ENCODE results near the gene RASAL2. TPM values are rescaled to one million over a fixed set of nuclear protein-coding genes. Genes with fewer than 3 reads are reported as not detected.
"Not testable (repeated sequence)": the region's sequence is repeated elsewhere in the genome, so short reads cannot be mapped to it uniquely, and the experiment has no call there.

The RASAL2 gene
- total RNA-seq, 2 donors from 2014 or later, result not detected

DNA sequence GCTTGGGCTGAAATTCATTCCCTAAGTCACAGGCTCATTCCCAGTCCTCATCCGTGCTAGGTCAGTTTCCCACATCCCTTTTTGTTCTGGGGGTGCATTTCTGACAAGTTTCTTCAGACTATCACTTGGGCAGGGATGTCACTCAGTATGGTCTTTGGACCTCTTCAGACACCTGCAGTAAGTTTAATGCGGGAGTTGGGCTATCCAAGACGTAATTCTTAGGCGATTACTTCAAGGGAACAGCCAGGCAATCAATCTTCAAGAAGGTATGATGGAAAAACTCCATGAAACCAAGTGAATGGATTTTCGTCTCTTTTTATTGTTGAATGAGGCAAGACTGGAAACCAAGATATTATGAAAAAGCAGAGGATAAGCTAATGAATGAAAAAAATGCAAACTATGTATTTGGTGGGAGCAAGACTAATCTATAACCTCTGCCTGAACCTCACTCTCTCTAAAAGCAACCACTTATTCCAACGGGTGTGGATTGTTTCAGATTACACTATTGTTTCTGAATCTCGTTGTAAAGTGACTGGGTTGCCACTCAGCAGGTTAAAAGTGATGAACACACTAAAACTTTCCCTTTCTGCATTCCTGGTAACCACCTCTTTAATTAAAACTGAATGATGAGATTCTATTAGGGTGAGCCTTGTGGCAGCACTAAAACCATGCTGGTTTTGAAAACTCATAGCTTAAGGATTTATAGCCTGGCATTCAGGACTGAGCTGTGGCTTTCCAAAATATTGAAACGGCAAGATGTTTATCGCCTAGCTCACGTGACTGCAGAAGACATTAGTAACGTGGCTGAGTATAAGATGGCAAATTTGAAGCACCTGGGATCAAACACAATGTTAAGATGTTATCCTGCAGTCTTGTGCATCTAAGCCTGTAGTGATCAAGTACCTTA is 1.1 kb downstream of the RASAL2 start:
- H3K27ac Mint-ChIP-seq, result no peak overlapping the region
- ATAC-seq, result no peak
- peaks cover 12 to 36% of the 10 kb centered on the region in 2 donors for H3K36me3 Mint-ChIP-seq
- peaks cover 4 to 5% of the 10 kb centered on the region in 2 donors for H3K9me3 Mint-ChIP-seq
- no peak for DNase-seq (ENCODE audit: low spot score in 2 of 2)

DNA sequence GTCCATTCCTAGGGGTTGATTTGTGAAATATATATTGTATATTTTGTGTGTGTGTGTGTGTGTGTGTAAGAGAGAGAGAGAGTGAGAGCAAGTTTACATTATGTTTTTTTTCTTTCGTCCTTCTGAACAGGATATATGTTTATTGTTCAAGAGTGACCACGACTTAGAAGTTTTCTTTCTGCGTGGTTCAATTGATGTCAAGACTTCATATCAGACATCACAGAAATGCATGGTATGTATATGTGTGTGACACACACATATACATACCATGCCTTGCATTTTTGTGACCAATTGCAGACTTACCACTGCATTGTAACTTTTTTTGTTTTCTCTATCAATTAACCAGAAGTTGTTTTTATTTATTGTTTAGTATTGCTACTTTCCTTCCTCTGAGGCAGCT is 2.5 kb downstream of the RASAL2 start:
- ATAC-seq (no peak), DNase-seq (ENCODE audit: low spot score in 2 of 2) (no peak)
- Mint-ChIP-seq H3K27ac (no peak overlapping the region), H3K9me3 (peaks cover 3 to 5% of the 10 kb centered on the region in 2 donors), H3K36me3 (peaks cover 12 to 29% of the 10 kb centered on the region in 2 donors)

DNA sequence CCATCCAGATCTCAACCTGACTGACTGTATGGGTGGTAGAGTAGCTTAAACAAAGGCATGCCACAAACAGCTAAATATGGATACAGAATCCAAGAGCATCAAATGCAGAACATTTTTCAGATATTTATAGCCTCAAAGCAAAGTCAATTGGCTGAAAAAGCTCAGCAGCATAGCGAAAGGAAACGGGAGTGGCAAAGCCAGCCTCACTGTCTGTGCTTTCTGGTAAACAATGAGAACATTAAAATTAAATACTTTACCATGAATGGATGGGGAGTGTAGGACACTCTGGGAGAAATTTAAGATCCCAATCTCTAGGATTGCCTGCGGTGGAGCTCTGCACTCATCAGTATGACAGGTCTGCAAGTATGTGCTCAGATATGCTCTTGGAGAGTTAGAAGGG is 4.4 kb downstream of the RASAL2 start:
- ATAC-seq, result no peak
- no peak for DNase-seq (ENCODE audit: low spot score in 2 of 2)
- Mint-ChIP-seq H3K36me3 (peaks cover 3 to 19% of the 10 kb centered on the region in 2 donors), H3K9me3 (peaks cover 0 to 2% of the 10 kb centered on the region in 2 donors), H3K27ac (no peak overlapping the region)

DNA sequence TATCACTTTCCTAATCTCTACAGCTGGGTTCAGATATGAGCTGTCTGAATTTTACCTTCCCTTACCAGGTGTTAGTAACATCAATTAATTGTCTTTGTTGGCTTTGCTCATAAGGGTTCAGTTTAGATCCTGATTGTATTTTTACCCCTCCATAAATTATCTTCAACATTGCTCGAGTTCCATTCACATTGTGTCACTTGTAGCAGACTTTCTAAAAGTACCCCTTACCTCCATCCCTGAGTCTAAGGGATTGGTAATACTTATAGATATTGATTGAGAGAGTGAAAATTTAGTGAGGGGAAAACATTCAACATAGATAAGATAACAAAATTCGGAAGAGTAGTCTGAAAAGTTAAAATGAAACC is 7.3 kb downstream of the RASAL2 start:
- Mint-ChIP-seq H3K27ac (no peak overlapping the region), H3K9me3 (no peaks in the 10 kb centered on the region), H3K36me3 (peaks cover 0 to 2% of the 10 kb centered on the region in 2 donors)
- ATAC-seq, result no peak
- no peak for DNase-seq (ENCODE audit: low spot score in 2 of 2)

GRCh38 chr1:178101654-178102053 is 7.8 kb downstream of the RASAL2 start:
- no peaks in the 10 kb centered on the region for H3K36me3 Mint-ChIP-seq
- no peak for DNase-seq (ENCODE audit: low spot score in 2 of 2)
- H3K9me3 Mint-ChIP-seq, result no peaks in the 10 kb centered on the region
- no peak for ATAC-seq
- no peak overlapping the region for H3K27ac Mint-ChIP-seq

- ATAC-seq (no peak), DNase-seq (ENCODE audit: low spot score in 2 of 2) (no peak)
- no peaks in the 10 kb centered on the region for H3K36me3 Mint-ChIP-seq
- no peaks in the 10 kb centered on the region for H3K9me3 Mint-ChIP-seq
- no peak overlapping the region for H3K27ac Mint-ChIP-seq
Observed at GRCh38 chr1:178102218-178102617, 8.3 kb downstream of the RASAL2 start.

GRCh38 chr1:178107823-178108222 is 13.9 kb downstream of the RASAL2 start:
- H3K27ac Mint-ChIP-seq, result no peak overlapping the region

DNA sequence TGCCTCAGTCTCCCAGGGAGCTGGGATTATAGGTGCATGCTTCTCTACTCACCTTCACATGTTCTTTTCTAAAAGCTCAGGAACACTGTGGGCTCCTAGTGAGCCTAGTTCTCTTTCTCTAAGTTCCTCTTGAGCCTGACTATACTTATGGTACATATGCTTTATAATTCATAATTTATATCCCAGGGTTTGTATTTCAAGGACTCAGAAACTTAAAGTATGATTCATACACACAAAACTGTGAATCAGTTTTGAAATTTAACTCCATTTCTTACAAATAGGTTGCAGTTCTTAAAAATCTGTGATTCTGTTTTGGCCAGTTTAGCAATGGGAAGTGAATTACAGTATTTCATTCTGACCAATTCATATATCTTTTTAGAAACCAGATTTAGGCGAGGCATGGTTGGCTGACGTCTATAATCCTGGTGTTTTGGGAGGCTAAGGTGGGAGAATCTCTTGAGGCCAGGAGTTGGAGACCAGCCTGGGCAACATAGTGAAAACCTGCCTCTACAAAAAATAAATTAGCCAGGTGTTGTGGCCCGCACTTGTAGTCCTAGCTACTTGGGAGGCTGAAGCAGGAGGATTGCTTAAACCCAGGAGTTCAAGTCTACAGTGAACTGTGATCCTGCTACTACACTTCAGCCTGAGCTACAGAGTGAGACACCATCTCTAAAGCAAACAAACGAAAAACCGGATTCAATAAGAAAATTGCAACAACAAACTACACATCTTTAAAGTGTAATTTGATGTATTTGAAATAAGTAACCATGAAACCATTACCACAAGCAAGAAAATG is 15.6 kb downstream of the RASAL2 start:
- DNase-seq (ENCODE audit: low spot score in 2 of 2), result no peak
- H3K9me3 Mint-ChIP-seq, result no peaks in the 10 kb centered on the region
- no peaks in the 10 kb centered on the region for H3K36me3 Mint-ChIP-seq
- H3K27ac Mint-ChIP-seq, result no peak overlapping the region
- ATAC-seq, result no peak

More at GRCh38 chr1:178107823-178108222, 13.9 kb downstream of the RASAL2 start:
- H3K9me3 Mint-ChIP-seq, result no peaks in the 10 kb centered on the region
- ATAC-seq, result no peak
- no peak for DNase-seq (ENCODE audit: low spot score in 2 of 2)
- no peaks in the 10 kb centered on the region for H3K36me3 Mint-ChIP-seq

DNA sequence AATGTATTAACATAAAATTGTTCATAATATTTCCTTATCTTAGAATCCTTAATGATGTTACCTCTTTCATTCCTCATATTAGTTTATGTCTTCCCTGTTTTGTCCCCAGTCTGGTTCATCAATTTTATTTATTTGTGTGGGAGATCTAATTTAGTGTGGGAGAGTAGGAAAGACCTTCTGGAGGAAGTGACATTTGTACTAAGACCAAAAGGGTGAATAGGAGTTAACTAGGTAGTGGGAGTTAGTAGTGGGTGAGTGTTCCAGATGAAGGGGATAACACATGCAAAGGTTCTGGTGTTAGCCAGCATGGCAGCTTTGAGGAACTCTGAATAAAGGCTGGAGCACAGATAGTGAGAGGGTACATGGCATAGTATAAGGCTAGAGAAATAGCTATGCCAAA is 21.4 kb downstream of the RASAL2 start:
- no peak for DNase-seq (ENCODE audit: low spot score in 2 of 2)
- Mint-ChIP-seq H3K36me3 (no peaks in the 10 kb centered on the region), H3K27ac (no peak overlapping the region), H3K9me3 (peaks cover 0 to 9% of the 10 kb centered on the region in 2 donors)
- no peak for ATAC-seq

DNA sequence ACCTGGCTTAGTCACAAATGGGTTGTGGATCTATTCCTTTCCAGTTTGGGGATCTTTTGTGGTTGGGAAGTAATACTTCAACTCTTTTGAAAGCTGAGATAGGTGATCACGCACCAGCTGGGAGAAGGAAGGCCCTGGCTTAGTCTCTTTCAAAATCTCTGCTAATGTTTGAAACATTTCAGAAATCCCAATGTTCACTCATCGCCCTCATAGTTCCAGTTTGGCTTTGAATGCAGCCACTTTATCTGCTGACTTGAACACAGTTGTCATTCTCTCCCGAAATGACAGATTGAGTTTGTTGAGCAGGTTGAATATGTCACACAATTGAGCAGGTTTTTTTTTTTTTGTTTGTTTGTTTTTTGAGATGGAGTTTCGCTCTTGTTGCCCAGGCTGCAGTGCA is 24.6 kb downstream of the RASAL2 start:
- Mint-ChIP-seq H3K27ac (no peak overlapping the region), H3K9me3 (peaks cover 0 to 14% of the 10 kb centered on the region in 2 donors), H3K36me3 (no peaks in the 10 kb centered on the region)
- ATAC-seq (no peak), DNase-seq (ENCODE audit: low spot score in 2 of 2) (no peak)

DNA sequence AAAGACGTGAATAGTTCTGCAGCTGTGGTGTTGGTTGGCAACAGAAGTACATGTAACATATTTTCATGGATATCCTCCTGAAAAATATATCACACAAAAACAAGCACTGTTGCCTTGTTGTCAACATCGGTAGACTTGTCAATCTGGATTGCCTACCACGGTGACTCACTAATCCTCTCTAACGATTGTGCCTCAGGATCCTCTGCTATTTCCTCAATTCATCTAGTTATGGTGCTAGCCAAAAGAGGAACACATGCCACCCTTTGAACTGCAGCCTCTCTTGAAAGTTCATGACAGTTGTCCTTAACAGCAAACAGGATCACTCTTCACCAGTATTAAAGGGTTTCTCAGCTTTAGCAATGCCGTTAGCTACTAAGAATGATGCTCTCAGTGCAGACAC is 25.7 kb downstream of the RASAL2 start:
- ATAC-seq, result no peak
- no peaks in the 10 kb centered on the region for H3K36me3 Mint-ChIP-seq
- no peak for DNase-seq (ENCODE audit: low spot score in 2 of 2)
- H3K9me3 Mint-ChIP-seq, result peaks cover 0 to 14% of the 10 kb centered on the region in 2 donors
- H3K27ac Mint-ChIP-seq, result no peak overlapping the region

DNA sequence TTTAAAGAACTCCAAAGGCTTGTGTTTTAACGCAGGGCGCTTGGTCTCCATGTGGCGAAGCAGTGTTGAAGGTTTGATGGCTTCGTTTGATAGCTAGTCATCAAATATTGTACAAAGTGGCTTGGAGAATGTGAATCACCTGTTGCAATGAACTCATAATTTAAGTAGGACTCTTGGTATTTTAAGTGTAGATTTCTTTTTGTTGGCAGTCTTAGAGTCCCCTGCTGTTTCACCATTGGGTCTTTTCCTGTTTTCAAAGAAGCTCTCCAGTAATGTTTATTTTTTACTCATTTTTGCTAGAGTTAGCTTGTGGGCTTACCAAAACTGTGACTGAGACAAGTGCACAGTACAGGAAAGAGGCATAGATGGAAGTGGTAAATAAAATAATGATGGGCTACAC is 26.2 kb downstream of the RASAL2 start:
- no peak overlapping the region for H3K27ac Mint-ChIP-seq
- H3K36me3 Mint-ChIP-seq, result no peaks in the 10 kb centered on the region
- DNase-seq (ENCODE audit: low spot score in 2 of 2) (no peak), ATAC-seq (no peak)
- peaks cover 0 to 13% of the 10 kb centered on the region in 2 donors for H3K9me3 Mint-ChIP-seq

DNA sequence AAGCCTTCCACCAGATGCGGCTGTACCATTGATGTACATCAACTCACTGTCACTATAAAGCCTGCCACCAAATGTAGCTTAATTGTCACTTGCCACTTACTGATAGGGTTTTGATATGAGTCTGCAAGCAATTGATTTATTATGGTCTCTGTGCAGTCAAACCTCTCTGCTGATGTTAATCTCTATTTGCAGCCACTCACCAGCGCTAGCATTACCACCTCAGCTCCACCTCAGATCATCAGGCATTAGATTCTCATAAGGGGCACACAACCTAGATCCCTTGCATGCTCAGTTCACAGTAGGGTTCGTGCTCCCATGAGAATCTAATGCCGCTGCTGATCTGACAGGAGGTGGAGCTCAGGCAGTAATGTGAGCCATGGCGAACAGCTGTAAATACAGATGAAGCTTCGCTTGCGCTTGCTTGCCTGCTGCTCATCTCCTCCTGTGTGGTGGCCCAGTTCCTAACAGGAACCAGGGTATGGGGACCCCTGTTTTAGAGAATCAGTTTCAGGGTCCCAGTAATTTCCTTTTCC is 26.7 kb downstream of the RASAL2 start:
- not testable (repeated sequence) for H3K27ac Mint-ChIP-seq; ATAC-seq; DNase-seq (ENCODE audit: low spot score in 2 of 2); H3K9me3 Mint-ChIP-seq; H3K36me3 Mint-ChIP-seq

- DNase-seq (ENCODE audit: low spot score in 2 of 2), result no peak
- ATAC-seq, result no peak
- Mint-ChIP-seq H3K36me3 (no peaks in the 10 kb centered on the region), H3K27ac (no peak overlapping the region), H3K9me3 (peaks cover 0 to 8% of the 10 kb centered on the region in 2 donors)
Observed at GRCh38 chr1:178121883-178122282, 28.0 kb downstream of the RASAL2 start.

DNA sequence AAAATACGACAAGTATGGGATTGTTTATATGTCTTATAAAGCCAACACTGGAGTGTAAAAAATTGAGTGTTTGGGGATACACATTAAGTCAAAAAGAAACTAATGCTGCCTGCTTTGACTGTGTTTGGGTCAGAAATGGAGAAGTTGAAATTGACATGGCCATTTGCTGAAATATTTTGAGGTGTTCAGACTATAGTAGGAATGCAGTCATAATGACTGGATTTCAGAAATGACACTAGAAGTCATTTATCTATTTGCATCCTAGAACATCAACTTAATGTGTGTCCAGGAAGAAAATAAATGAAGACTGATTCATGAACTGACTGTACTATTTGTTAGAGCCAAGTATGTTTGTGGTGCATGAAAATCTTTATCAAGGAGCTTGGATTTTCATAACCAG is 28.4 kb downstream of the RASAL2 start:
- Mint-ChIP-seq H3K9me3 (peaks cover 0 to 8% of the 10 kb centered on the region in 2 donors), H3K27ac (no peak overlapping the region), H3K36me3 (no peaks in the 10 kb centered on the region)
- DNase-seq (ENCODE audit: low spot score in 2 of 2), result no peak
- no peak for ATAC-seq

DNA sequence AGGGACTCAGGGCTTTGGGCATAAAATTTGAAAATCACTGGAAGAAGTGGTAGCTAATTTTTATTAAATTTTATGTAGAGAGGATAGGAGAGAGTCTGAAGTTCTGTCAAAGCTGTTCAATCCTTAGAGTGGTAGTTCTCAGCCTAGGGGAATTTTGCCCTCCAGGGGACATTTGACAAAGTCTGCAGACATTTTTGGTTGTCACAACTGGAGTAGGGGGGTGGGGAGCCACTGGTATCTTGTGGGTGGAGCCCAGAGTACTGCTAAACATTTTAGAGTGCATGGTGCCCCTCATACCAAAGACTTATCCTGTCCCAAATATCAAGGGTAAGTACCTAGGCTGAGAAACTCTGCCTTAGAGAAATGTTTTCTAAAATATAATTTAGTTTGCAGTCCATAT is 30.2 kb downstream of the RASAL2 start:
- Mint-ChIP-seq H3K27ac (no peak overlapping the region), H3K36me3 (no peaks in the 10 kb centered on the region), H3K9me3 (peaks cover 0 to 8% of the 10 kb centered on the region in 2 donors)
- DNase-seq (ENCODE audit: low spot score in 2 of 2), result no peak
- ATAC-seq, result no peak

- no peak for DNase-seq (ENCODE audit: low spot score in 2 of 2)
- Mint-ChIP-seq H3K9me3 (no peaks in the 10 kb centered on the region), H3K27ac (no peak overlapping the region), H3K36me3 (no peaks in the 10 kb centered on the region)
- ATAC-seq, result no peak
Observed at GRCh38 chr1:178126261-178126660, 32.4 kb downstream of the RASAL2 start.

Data from activated naive CD4-positive, alpha-beta T cell treated with anti-CD3 and anti-CD28 coated beads, Interleukin-2, amount 50 U/mL, for 72 hours (primary cell).